Liver (tissue), 9 donors: Measurements from ENCODE around the gene ZXDC. TPM values are rescaled to one million over a fixed set of nuclear protein-coding genes. Genes with fewer than 3 reads are reported as not detected.

ENCODE experiments used
- DNase-seq: peaks from one replicate; pipeline ENCODE4 v3.0.0-alpha.2; 2017; ENCODE audit warnings: low spot score
- H3K27ac ChIP-seq, 2 donors: one replicate each; pipeline ENCODE4 v1.7.0; 2013; ENCODE audit warnings: inconsistent platforms in 2 of 2, low read length in 2 of 2, control low read depth in 1 of 2, low read depth in 1 of 2, mild to moderate bottlenecking in 1 of 2
- H3K27me3 ChIP-seq, 4 donors: one replicate each; pipeline versions ENCODE4 v1.6.1 to v1.7.0; 2013; ENCODE audit warnings: low read length in 3 of 4, inconsistent platforms in 1 of 4, mild to moderate bottlenecking in 1 of 4, moderate library complexity in 1 of 4; ENCODE audit not compliant: control insufficient read depth in 4 of 4, insufficient read depth in 4 of 4
- H3K36me3 ChIP-seq, 4 donors: one replicate each; pipeline versions ENCODE4 v1.6.1 to v1.7.0; 2013; ENCODE audit warnings: low read length in 3 of 4, mild to moderate bottlenecking in 3 of 4, low read depth in 1 of 4, moderate library complexity in 1 of 4; ENCODE audit not compliant: control insufficient read depth in 4 of 4, insufficient read depth in 3 of 4
- H3K4me1 ChIP-seq, 4 donors: one replicate each; pipeline versions ENCODE4 v1.6.1 to v1.7.0; 2013; ENCODE audit warnings: low read length in 3 of 4, mild to moderate bottlenecking in 3 of 4, moderate library complexity in 1 of 4; ENCODE audit not compliant: control insufficient read depth in 4 of 4, insufficient read depth in 4 of 4
- H3K4me3 ChIP-seq, 3 donors: one replicate each; pipeline versions ENCODE4 v1.6.1 to v1.7.0; 2013; ENCODE audit warnings: low read length in 3 of 3, control low read depth in 1 of 3, low read depth in 1 of 3, mild to moderate bottlenecking in 1 of 3
- H3K9ac ChIP-seq, 2 donors: one replicate each; pipeline ENCODE4 v1.7.0; 2013; ENCODE audit warnings: low read length in 2 of 2, mild to moderate bottlenecking in 2 of 2, moderate library complexity in 2 of 2, control low read depth in 1 of 2, low read depth in 1 of 2
- H3K9me3 ChIP-seq, 4 donors: one replicate each; pipeline versions ENCODE4 v1.6.1 to v1.7.0; 2013; ENCODE audit warnings: low read length in 3 of 4; ENCODE audit not compliant: control insufficient read depth in 4 of 4
- EGR1 ChIP-seq, 2 donors: IDR thresholded peaks; 2 replicates each; pipeline ENCODE4 v1.6.1; 2016 to 2018; ENCODE audit warnings: antibody characterized with exemption in 2 of 2, low read depth in 2 of 2
- FOXA1 ChIP-seq: IDR thresholded peaks from 2 replicates; pipeline ENCODE4 v1.6.1; 2016; ENCODE audit warnings: antibody characterized with exemption
- FOXA2 ChIP-seq: IDR thresholded peaks from 2 replicates; pipeline ENCODE4 v1.6.1; 2016; ENCODE audit warnings: antibody characterized with exemption
- HNF4A ChIP-seq, 2 donors: conservative IDR thresholded peaks; 2 replicates each; pipeline ENCODE4 v1.6.1; 2016; ENCODE audit warnings: antibody characterized with exemption in 2 of 2, mild to moderate bottlenecking in 2 of 2
- HNF4G ChIP-seq: IDR thresholded peaks from 2 replicates; pipeline ENCODE4 v1.6.1; 2016; ENCODE audit warnings: antibody characterized with exemption
- JUND ChIP-seq, 2 donors: IDR thresholded peaks; 2 replicates each; pipeline ENCODE4 v1.6.1; 2016; ENCODE audit warnings: antibody characterized with exemption in 2 of 2
- NR2F2 ChIP-seq: IDR thresholded peaks from 2 replicates; pipeline ENCODE4 v1.6.1; 2016; ENCODE audit warnings: antibody characterized with exemption
- RAD21 ChIP-seq, 2 donors: IDR thresholded peaks; 2 replicates each; pipeline ENCODE4 v1.6.1; 2016; ENCODE audit warnings: antibody characterized with exemption in 2 of 2, mild to moderate bottlenecking in 2 of 2
- RXRA ChIP-seq, 2 donors: IDR thresholded peaks; 2 replicates each; pipeline ENCODE4 v1.6.1; 2017 to 2018; ENCODE audit warnings: antibody characterized with exemption in 2 of 2, mild to moderate bottlenecking in 1 of 2
- SP1 ChIP-seq: IDR thresholded peaks from 2 replicates; pipeline ENCODE4 v1.6.1; 2018; ENCODE audit warnings: antibody characterized with exemption, mild to moderate bottlenecking
- YY1 ChIP-seq: IDR thresholded peaks from 2 replicates; pipeline ENCODE4 v1.6.1; 2016; ENCODE audit warnings: antibody characterized with exemption, mild to moderate bottlenecking
- WGBS: extraction: QIAGEN DNeasy Blood & Tissue Kit; methylation state at CpG from one replicate; pipeline ENCODE4 v1.1.7; 2013; 5-methylcytosine and 5-hydroxymethylcytosine counted together
- polyA plus RNA-seq, 2 donors: library from polyadenylated mRNA; stranded (reverse) in 1 of 2; unstranded in 1 of 2; fragments of 200-250 nt in 1 of 2; fragments of >200 nt in 1 of 2; fragmentation: Nextera tagmentation in 1 of 2; extraction: Ambion mirVana in 1 of 2; gene quantifications; one replicate each; pipeline versions ENCODE4 v1.2.1 to v1.2.3, GENCODE V29; 2013 to 2015
- total RNA-seq, 2 donors: library from RNA; depleted of rRNA; stranded (reverse); fragments of >200 nt; gene quantifications; one replicate each; pipeline ENCODE4 v1.2.3, GENCODE V29; 2014
- TF ChIP-seq, protein P1 (sequence below): IDR thresholded peaks from 2 replicates; pipeline ENCODE4 v1.6.1; 2016; ENCODE audit warnings: antibody characterized with exemption
- TF ChIP-seq, protein P2 (sequence below): IDR thresholded peaks from 2 replicates; pipeline ENCODE4 v1.6.1; 2016; ENCODE audit warnings: antibody characterized with exemption
- TF ChIP-seq, protein P3 (sequence below): fragments of 150-350 bp; IDR thresholded peaks from 2 replicates; pipeline ENCODE4 v1.5.1; 2017; ENCODE audit warnings: improper control_type of control experiment, low read depth, low read length; ENCODE audit not compliant: missing input control
- TF ChIP-seq, protein P4 (sequence below): IDR thresholded peaks from 2 replicates; pipeline ENCODE4 v1.6.1; 2016; ENCODE audit warnings: antibody characterized with exemption, mild to moderate bottlenecking
- donor health status: healthy.
- donor health status: healthy.
- donor health status: healthy.
- donor health status: healthy.
- donor health status: healthy.

Gene ZXDC
- total and polyA plus RNA-seq, 4 donors, result 7.0 to 42.3 (median 13.9) TPM

DNA sequence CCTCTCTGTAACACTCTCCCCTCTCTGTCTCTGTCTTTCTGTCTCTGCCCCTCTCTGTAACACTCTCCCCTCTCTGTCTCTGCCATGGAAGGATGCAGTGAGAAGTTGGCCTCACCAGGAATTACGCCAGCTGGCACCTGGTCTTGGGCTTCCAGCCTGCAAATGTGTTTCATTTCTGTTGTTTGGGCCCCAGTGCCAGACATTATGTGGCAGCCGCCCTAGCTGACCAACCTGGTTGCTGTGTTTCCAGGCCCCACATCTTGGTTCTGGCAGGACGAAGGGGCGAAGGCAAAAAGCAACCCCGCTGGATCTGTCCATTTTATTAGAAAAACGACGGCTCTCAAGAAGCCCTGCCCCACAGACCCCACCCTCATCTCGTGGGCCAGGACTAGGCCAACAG is 5.2 kb upstream of the ZXDC start:
- H3K27me3 ChIP-seq, result no peaks in the 10 kb centered on the region
- TF ChIP-seq SP1 (no peak), RXRA (IDR thresholded peaks at IDR 0.05) (no peak)
- TF ChIP-seq, protein P1, sequence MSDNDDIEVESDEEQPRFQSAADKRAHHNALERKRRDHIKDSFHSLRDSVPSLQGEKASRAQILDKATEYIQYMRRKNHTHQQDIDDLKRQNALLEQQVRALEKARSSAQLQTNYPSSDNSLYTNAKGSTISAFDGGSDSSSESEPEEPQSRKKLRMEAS, result no peak
- no peak overlapping the region for H3K27ac ChIP-seq
- DNase-seq, result no peak
- H3K9ac ChIP-seq, result no peak overlapping the region
- WGBS, result 64% methylated on average over 8 of the region's 8 CpGs
- H3K4me1 ChIP-seq, result peaks cover 7 to 37% (median 14%) of the 10 kb centered on the region in 4 donors
- no peaks in the 10 kb centered on the region for H3K9me3 ChIP-seq
- no peaks in the 10 kb centered on the region for H3K36me3 ChIP-seq
- H3K4me3 ChIP-seq, result no peak overlapping the region

DNA sequence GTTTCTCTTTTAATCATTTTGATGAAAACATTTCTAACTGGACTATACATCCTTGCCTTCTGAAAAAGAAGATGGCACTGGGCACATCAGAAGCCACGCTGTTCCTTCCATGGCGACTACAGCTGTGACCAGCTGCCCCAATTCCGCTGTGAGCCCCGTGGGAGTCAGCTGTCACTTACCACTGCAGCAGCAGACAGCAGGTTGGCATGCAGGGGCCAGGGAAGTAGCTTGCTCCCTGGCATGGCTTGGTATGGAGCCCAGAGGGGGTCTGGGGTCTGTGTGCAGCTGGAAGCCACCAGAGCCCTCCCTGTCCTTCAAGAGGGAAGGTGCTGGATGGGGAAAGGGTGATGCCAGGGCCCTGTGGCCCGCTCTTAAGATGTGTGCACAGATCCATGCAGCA is 4.5 kb upstream of the ZXDC start:
- H3K4me3 ChIP-seq, result no peak overlapping the region
- no peaks in the 10 kb centered on the region for H3K27me3 ChIP-seq
- no peaks in the 10 kb centered on the region for H3K9me3 ChIP-seq
- H3K27ac ChIP-seq, result no peak overlapping the region
- DNase-seq, result no peak
- peaks cover 7 to 33% (median 14%) of the 10 kb centered on the region in 4 donors for H3K4me1 ChIP-seq
- 88% methylated on average over 5 of the region's 5 CpGs for WGBS
- H3K9ac ChIP-seq, result no peak overlapping the region
- TF ChIP-seq SP1 (no peak), FOXA1 (no peak), RAD21 (IDR thresholded peaks at IDR 0.05) (no peak), NR2F2 (no peak)
- TF ChIP-seq, protein P1, result no peak
- TF ChIP-seq, protein P2, sequence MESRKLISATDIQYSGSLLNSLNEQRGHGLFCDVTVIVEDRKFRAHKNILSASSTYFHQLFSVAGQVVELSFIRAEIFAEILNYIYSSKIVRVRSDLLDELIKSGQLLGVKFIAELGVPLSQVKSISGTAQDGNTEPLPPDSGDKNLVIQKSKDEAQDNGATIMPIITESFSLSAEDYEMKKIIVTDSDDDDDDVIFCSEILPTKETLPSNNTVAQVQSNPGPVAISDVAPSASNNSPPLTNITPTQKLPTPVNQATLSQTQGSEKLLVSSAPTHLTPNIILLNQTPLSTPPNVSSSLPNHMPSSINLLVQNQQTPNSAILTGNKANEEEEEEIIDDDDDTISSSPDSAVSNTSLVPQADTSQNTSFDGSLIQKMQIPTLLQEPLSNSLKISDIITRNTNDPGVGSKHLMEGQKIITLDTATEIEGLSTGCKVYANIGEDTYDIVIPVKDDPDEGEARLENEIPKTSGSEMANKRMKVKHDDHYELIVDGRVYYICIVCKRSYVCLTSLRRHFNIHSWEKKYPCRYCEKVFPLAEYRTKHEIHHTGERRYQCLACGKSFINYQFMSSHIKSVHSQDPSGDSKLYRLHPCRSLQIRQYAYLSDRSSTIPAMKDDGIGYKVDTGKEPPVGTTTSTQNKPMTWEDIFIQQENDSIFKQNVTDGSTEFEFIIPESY, result no peak
- TF ChIP-seq, protein P3, sequence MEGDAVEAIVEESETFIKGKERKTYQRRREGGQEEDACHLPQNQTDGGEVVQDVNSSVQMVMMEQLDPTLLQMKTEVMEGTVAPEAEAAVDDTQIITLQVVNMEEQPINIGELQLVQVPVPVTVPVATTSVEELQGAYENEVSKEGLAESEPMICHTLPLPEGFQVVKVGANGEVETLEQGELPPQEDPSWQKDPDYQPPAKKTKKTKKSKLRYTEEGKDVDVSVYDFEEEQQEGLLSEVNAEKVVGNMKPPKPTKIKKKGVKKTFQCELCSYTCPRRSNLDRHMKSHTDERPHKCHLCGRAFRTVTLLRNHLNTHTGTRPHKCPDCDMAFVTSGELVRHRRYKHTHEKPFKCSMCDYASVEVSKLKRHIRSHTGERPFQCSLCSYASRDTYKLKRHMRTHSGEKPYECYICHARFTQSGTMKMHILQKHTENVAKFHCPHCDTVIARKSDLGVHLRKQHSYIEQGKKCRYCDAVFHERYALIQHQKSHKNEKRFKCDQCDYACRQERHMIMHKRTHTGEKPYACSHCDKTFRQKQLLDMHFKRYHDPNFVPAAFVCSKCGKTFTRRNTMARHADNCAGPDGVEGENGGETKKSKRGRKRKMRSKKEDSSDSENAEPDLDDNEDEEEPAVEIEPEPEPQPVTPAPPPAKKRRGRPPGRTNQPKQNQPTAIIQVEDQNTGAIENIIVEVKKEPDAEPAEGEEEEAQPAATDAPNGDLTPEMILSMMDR, result no peak
- H3K36me3 ChIP-seq, result no peaks in the 10 kb centered on the region

DNA sequence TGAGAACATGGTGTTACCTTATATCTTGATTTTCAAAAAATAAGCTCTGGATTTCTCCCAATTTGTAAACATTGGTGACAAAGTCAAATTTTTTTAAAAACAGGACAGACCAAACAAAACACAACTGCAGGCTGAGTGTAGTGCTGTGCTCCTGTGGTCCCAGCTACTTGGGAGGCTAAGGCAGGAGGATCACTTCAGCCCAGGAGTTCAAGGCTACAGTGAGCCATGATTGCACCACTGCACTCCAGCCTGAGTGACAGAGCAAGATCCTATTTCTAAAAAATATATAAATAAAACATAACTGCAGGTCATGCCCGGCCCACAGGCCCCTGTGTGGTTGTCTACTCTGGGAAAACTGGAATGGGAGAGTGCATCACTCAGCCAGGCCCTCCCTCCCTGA is 4.0 kb upstream of the ZXDC start:
- Histone ChIP-seq H3K4me1 (peaks cover 7 to 33% (median 13%) of the 10 kb centered on the region in 4 donors), H3K27me3 (no peaks in the 10 kb centered on the region), H3K27ac (no peak overlapping the region), H3K9ac (no peak overlapping the region), H3K9me3 (no peaks in the 10 kb centered on the region), H3K4me3 (no peak overlapping the region), H3K36me3 (no peaks in the 10 kb centered on the region)
- no peak for DNase-seq
- TF ChIP-seq, protein P4, sequence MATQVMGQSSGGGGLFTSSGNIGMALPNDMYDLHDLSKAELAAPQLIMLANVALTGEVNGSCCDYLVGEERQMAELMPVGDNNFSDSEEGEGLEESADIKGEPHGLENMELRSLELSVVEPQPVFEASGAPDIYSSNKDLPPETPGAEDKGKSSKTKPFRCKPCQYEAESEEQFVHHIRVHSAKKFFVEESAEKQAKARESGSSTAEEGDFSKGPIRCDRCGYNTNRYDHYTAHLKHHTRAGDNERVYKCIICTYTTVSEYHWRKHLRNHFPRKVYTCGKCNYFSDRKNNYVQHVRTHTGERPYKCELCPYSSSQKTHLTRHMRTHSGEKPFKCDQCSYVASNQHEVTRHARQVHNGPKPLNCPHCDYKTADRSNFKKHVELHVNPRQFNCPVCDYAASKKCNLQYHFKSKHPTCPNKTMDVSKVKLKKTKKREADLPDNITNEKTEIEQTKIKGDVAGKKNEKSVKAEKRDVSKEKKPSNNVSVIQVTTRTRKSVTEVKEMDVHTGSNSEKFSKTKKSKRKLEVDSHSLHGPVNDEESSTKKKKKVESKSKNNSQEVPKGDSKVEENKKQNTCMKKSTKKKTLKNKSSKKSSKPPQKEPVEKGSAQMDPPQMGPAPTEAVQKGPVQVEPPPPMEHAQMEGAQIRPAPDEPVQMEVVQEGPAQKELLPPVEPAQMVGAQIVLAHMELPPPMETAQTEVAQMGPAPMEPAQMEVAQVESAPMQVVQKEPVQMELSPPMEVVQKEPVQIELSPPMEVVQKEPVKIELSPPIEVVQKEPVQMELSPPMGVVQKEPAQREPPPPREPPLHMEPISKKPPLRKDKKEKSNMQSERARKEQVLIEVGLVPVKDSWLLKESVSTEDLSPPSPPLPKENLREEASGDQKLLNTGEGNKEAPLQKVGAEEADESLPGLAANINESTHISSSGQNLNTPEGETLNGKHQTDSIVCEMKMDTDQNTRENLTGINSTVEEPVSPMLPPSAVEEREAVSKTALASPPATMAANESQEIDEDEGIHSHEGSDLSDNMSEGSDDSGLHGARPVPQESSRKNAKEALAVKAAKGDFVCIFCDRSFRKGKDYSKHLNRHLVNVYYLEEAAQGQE, result no peak
- no peak for TF ChIP-seq RXRA (IDR thresholded peaks at IDR 0.05)
- TF ChIP-seq FOXA1, result no peak
- TF ChIP-seq, protein P3, result no peak
- no peak for TF ChIP-seq HNF4G
- no peak for TF ChIP-seq HNF4A (conservative IDR thresholded peaks at IDR 0.05)
- TF ChIP-seq JUND (IDR thresholded peaks at IDR 0.05), result no peak
- TF ChIP-seq RAD21 (IDR thresholded peaks at IDR 0.05), result no peak
- no peak for TF ChIP-seq FOXA2
- TF ChIP-seq YY1, result no peak
- no peak for TF ChIP-seq EGR1 (IDR thresholded peaks at IDR 0.05; ENCODE audit: low read depth in 2 of 2)
- WGBS, result 83% methylated on average over 1 of the region's 1 CpG
